ENCODE data around the gene NRXN3. TPM values are rescaled to one million over a fixed set of nuclear protein-coding genes. Genes with fewer than 3 reads are reported as not detected.

NRXN3 gene
- total and polyA plus RNA-seq, 2 of the 13 experiments (the other 11 are each of a cell fraction or from before 2014, with no cell fraction given) = 0.03 TPM; not detected in 1

DNA sequence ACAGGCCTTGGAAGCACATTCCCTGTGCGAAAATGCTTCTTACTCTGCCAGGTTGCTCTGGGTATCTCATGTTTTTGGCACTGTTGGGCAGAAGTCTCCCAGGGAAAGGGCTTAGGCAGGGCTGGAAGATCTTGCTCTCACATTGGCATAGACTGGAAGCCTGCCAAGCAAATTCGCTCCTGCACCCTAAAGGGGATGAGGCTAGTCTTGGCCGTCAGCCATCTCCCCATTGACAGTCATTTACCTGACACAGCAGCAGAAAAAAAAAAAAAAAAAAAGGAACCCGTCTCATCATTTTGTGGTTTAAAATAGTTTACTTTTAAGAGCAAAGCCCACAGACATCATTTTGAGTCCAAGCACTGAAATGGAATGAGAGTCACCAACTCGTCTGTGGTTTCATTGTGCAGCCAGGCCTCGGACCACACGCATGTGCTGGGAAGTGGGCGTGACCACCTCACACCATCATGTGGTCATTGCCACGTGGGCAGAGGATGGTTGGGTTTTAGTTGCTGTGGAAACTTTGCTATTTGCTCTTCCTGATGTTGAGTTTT lies 84.8 kb downstream of the NRXN3 start:
- Histone ChIP-seq H3K79me2 (ENCODE audit: insufficient read depth, low read length) (no peaks in the 10 kb centered on the region), H4K20me1 (ENCODE audit: insufficient read depth, low read length) (no peaks in the 10 kb centered on the region), H3K4me1 (ENCODE audit: insufficient read depth, low read length) (no peaks in the 10 kb centered on the region), H3K4me3 (replicated peaks in 1 of 3; ENCODE audit: insufficient read depth in 1 of 3, low read depth in 2 of 3, low read length in 3 of 3) (no peak overlapping the region), H3K27ac (ENCODE audit: extremely low read length, insufficient read depth, low read length) (no peak overlapping the region), H2AFZ (ENCODE audit: low read length) (no peak overlapping the region), H3K27me3 (ENCODE audit: control insufficient read depth in 1 of 2, insufficient read depth in 2 of 2, low read length in 2 of 2) (no peaks in the 10 kb centered on the region; a peak in 2 of 5 replicates), H3K4me2 (ENCODE audit: low read depth, low read length) (no peak overlapping the region), H3K9ac (ENCODE audit: insufficient read depth, low read depth, low read length) (no peak overlapping the region), H3K9me3 (ENCODE audit: low read length) (no peaks in the 10 kb centered on the region), H3K36me3 (replicated peaks in 1 of 2; ENCODE audit: control insufficient read depth in 1 of 2, insufficient read depth in 2 of 2, low read length in 2 of 2) (no peaks in the 10 kb centered on the region)
- DNase-seq (ENCODE audit: low spot score) (no peak), FAIRE-seq (no peak), ATAC-seq (no peak)
- 3% methylated on average over 7 of the region's 9 CpGs for WGBS (ENCODE audit: low lambda C conversion rate)
- ChIA-PET POLR2A (no interaction called here), CTCF (ENCODE audit: low intra/inter-chr PET ratio, low total read pairs) (no interaction called here)
- BruUV-seq (replicated peaks) = no TSS peak
- intact Hi-C loops (cut with micrococcal nuclease; ENCODE audit: unreplicated experiment) = no loop called here
- TF ChIP-seq, protein P1, sequence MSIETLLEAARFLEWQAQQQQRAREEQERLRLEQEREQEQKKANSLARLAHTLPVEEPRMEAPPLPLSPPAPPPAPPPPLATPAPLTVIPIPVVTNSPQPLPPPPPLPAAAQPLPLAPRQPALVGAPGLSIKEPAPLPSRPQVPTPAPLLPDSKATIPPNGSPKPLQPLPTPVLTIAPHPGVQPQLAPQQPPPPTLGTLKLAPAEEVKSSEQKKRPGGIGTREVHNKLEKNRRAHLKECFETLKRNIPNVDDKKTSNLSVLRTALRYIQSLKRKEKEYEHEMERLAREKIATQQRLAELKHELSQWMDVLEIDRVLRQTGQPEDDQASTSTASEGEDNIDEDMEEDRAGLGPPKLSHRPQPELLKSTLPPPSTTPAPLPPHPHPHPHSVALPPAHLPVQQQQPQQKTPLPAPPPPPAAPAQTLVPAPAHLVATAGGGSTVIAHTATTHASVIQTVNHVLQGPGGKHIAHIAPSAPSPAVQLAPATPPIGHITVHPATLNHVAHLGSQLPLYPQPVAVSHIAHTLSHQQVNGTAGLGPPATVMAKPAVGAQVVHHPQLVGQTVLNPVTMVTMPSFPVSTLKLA (IDR thresholded peaks at IDR 0.05) = peak; percentile 67
- TF ChIP-seq ZBTB20 (CRISPR knock-in tag; IDR thresholded peaks at IDR 0.05; ENCODE audit: borderline replicate concordance, low read depth) = no peak
- in situ Hi-C loops (cut with HindIII; ENCODE audit: extremely low pct_ligation_motif_present, low pct_unique_long_range_greater_than_20kb) = no loop called here

DNA sequence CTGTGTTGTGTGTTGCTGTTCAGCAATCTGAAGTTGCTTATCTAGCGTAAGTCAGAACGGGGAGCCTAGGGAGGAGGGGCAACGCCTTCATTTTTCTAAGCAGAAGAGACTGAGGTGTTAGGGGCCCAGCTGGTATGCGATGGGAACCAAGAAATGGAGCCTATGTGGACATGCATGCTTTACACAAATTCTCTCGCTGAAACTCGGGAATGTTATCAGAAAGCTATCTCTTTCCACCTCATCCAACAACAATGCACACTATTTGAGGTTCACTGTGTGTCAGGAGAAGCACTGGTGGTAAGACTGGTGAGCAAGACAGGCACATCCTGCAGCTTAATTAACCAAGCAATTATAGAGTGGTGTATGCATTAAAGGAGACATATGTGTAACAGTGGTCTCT lies 89.7 kb downstream of the NRXN3 start:
- FAIRE-seq (no peak), DNase-seq (ENCODE audit: low spot score) (no peak), ATAC-seq (no peak)
- H3K9me3 ChIP-seq (ENCODE audit: low read length) = no peaks in the 10 kb centered on the region
- ChIA-PET POLR2A (no interaction called here), CTCF (ENCODE audit: low intra/inter-chr PET ratio, low total read pairs) (no interaction called here)
- BruUV-seq (replicated peaks) = no TSS peak
- H3K79me2 ChIP-seq (ENCODE audit: insufficient read depth, low read length) = no peaks in the 10 kb centered on the region
- intact Hi-C loops (cut with micrococcal nuclease; ENCODE audit: unreplicated experiment) (no loop called here), in situ Hi-C loops (cut with HindIII; ENCODE audit: extremely low pct_ligation_motif_present, low pct_unique_long_range_greater_than_20kb) (no loop called here)
- H2AFZ ChIP-seq (ENCODE audit: low read length) = no peak overlapping the region
- no peak overlapping the region for H3K4me2 ChIP-seq (ENCODE audit: low read depth, low read length)
- H3K27me3 ChIP-seq (ENCODE audit: control insufficient read depth in 1 of 2, insufficient read depth in 2 of 2, low read length in 2 of 2) = peaks cover 1 to 7% of the 10 kb centered on the region in 2 experiments; a peak in 2 of 5 replicates
- no peak overlapping the region for H3K9ac ChIP-seq (ENCODE audit: insufficient read depth, low read depth, low read length)
- H3K27ac ChIP-seq (ENCODE audit: extremely low read length, insufficient read depth, low read length) = no peak overlapping the region
- no peaks in the 10 kb centered on the region for H3K36me3 ChIP-seq (replicated peaks in 1 of 2; ENCODE audit: control insufficient read depth in 1 of 2, insufficient read depth in 2 of 2, low read length in 2 of 2)
- H3K4me3 ChIP-seq (replicated peaks in 1 of 3; ENCODE audit: insufficient read depth in 1 of 3, low read depth in 2 of 3, low read length in 3 of 3) = no peak overlapping the region
- no peaks in the 10 kb centered on the region for H4K20me1 ChIP-seq (ENCODE audit: insufficient read depth, low read length)
- WGBS (ENCODE audit: low lambda C conversion rate) = 14% methylated on average over 6 of the region's 6 CpGs
- no peaks in the 10 kb centered on the region for H3K4me1 ChIP-seq (ENCODE audit: insufficient read depth, low read length)
- TF ChIP-seq HNRNPL (IDR thresholded peaks at IDR 0.05; ENCODE audit: low read depth, low read length) = no peak
- no peak for TF ChIP-seq ZMYM4 (CRISPR knock-in tag; IDR thresholded peaks at IDR 0.05)
- TF ChIP-seq BHLHE40 (IDR thresholded peaks at IDR 0.05; ENCODE audit: low read length) = no peak
- no peak for TF ChIP-seq ZNF557 (CRISPR knock-in tag; IDR thresholded peaks at IDR 0.05)
- TF ChIP-seq GABPA (IDR thresholded peaks at IDR 0.05; ENCODE audit: low read depth, low read length) = no peak
- no peak for TF ChIP-seq GABPA (CRISPR knock-in tag; IDR thresholded peaks at IDR 0.05; ENCODE audit: low read depth)
- TF ChIP-seq ZNF382 (CRISPR knock-in tag; IDR thresholded peaks at IDR 0.05; ENCODE audit: borderline replicate concordance) = no peak
- TF ChIP-seq DR1 (CRISPR knock-in tag; IDR thresholded peaks at IDR 0.05) = no peak
- TF ChIP-seq FOXA3 (CRISPR knock-in tag; IDR thresholded peaks at IDR 0.05) = no peak
- TF ChIP-seq ZNF431 (CRISPR knock-in tag; IDR thresholded peaks at IDR 0.05; ENCODE audit: borderline replicate concordance, low read depth) = no peak
- TF ChIP-seq, protein P2, sequence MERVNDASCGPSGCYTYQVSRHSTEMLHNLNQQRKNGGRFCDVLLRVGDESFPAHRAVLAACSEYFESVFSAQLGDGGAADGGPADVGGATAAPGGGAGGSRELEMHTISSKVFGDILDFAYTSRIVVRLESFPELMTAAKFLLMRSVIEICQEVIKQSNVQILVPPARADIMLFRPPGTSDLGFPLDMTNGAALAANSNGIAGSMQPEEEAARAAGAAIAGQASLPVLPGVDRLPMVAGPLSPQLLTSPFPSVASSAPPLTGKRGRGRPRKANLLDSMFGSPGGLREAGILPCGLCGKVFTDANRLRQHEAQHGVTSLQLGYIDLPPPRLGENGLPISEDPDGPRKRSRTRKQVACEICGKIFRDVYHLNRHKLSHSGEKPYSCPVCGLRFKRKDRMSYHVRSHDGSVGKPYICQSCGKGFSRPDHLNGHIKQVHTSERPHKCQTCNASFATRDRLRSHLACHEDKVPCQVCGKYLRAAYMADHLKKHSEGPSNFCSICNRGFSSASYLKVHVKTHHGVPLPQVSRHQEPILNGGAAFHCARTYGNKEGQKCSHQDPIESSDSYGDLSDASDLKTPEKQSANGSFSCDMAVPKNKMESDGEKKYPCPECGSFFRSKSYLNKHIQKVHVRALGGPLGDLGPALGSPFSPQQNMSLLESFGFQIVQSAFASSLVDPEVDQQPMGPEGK (CRISPR knock-in tag; IDR thresholded peaks at IDR 0.05) = no peak
- no peak for TF ChIP-seq ARNTL (CRISPR knock-in tag; IDR thresholded peaks at IDR 0.05)
- no peak for TF ChIP-seq MTA3 (CRISPR knock-in tag; IDR thresholded peaks at IDR 0.05)

Data from HepG2 (cell line).